ENCODE results near the gene B3GAT1. TPM values are rescaled to one million over a fixed set of nuclear protein-coding genes. Genes with fewer than 3 reads are reported as not detected.

B3GAT1 gene
- total RNA-seq, 1 donor from 2014 or later: 1.4 TPM

- H3K9me3 ChIP-seq: no peaks in the 10 kb centered on the region
- H3K27ac ChIP-seq: no peak overlapping the region
- no peaks in the 10 kb centered on the region for H3K36me3 ChIP-seq
- intact Hi-C loops (cut with DNase I): no loop called here
- ATAC-seq (no peak), DNase-seq (no peak)
- H3K4me3 ChIP-seq: no peak overlapping the region
- H3K4me1 ChIP-seq: no peaks in the 10 kb centered on the region
- peaks cover 19% of the 10 kb centered on the region for H3K27me3 ChIP-seq (ENCODE audit: low read depth)
- TF ChIP-seq CTCF (IDR thresholded peaks at IDR 0.05): no peak
Measured at GRCh38 chr11:134386945-134387344, 25.1 kb downstream of the B3GAT1 start.

GRCh38 chr11:134385774-134386565 lies 26.1 kb downstream of the B3GAT1 start:
- intact Hi-C loops (cut with DNase I): no loop called here
- no peaks in the 10 kb centered on the region for H3K9me3 ChIP-seq
- TF ChIP-seq CTCF (IDR thresholded peaks at IDR 0.05): no peak
- H3K4me3 ChIP-seq: no peak overlapping the region
- no peaks in the 10 kb centered on the region for H3K36me3 ChIP-seq
- no peak overlapping the region for H3K27ac ChIP-seq
- peaks cover 15% of the 10 kb centered on the region for H3K27me3 ChIP-seq (ENCODE audit: low read depth)
- DNase-seq (no peak), ATAC-seq (no peak)
- no peaks in the 10 kb centered on the region for H3K4me1 ChIP-seq

GRCh38 chr11:134385171-134385570 lies 26.9 kb downstream of the B3GAT1 start:
- DNase-seq (no peak), ATAC-seq (no peak)
- Histone ChIP-seq H3K36me3 (no peaks in the 10 kb centered on the region), H3K4me1 (no peaks in the 10 kb centered on the region), H3K27me3 (ENCODE audit: low read depth) (peaks cover 15% of the 10 kb centered on the region), H3K9me3 (no peaks in the 10 kb centered on the region), H3K27ac (no peak overlapping the region), H3K4me3 (no peak overlapping the region)
- no peak for TF ChIP-seq CTCF (IDR thresholded peaks at IDR 0.05)
- intact Hi-C loops (cut with DNase I): no loop called here

GRCh38 chr11:134384406-134384805 lies 27.6 kb downstream of the B3GAT1 start:
- Histone ChIP-seq H3K36me3 (no peaks in the 10 kb centered on the region), H3K27ac (no peak overlapping the region), H3K4me3 (no peak overlapping the region), H3K9me3 (no peaks in the 10 kb centered on the region), H3K4me1 (no peaks in the 10 kb centered on the region), H3K27me3 (ENCODE audit: low read depth) (peaks cover 15% of the 10 kb centered on the region)
- ATAC-seq: no peak
- TF ChIP-seq CTCF (IDR thresholded peaks at IDR 0.05): no peak
- intact Hi-C loops (cut with DNase I): no loop called here
- DNase-seq: no peak

GRCh38 chr11:134383576-134384221 lies 28.3 kb downstream of the B3GAT1 start:
- Histone ChIP-seq H3K27ac (no peak overlapping the region), H3K9me3 (no peaks in the 10 kb centered on the region), H3K4me1 (no peaks in the 10 kb centered on the region), H3K4me3 (no peak overlapping the region), H3K36me3 (no peaks in the 10 kb centered on the region), H3K27me3 (ENCODE audit: low read depth) (peaks cover 15% of the 10 kb centered on the region)
- intact Hi-C loops (cut with DNase I): no loop called here
- no peak for TF ChIP-seq CTCF (IDR thresholded peaks at IDR 0.05)
- DNase-seq: no peak
- ATAC-seq: no peak
